Testis (tissue), 3 donors: ENCODE results near the gene GALT. TPM values are rescaled to one million over a fixed set of nuclear protein-coding genes. Genes with fewer than 3 reads are reported as not detected.

Experiments used
- DNase-seq: peaks from one replicate; pipeline ENCODE4 v3.0.0-alpha.2; 2019
- H3K27ac ChIP-seq, 2 donors: fragments of 200-600 bp; sonication (generic); one replicate each; pipeline ENCODE4 v1.5.1; 2019
- H3K27me3 ChIP-seq: fragments of 200-600 bp; sonication (generic); one replicate; pipeline ENCODE4 v1.5.1; 2019
- H3K36me3 ChIP-seq: fragments of 200-600 bp; sonication (generic); one replicate; pipeline ENCODE4 v1.5.1; 2017; ENCODE audit warnings: low read depth; ENCODE audit errors: missing control alignments
- H3K4me1 ChIP-seq: fragments of 200-600 bp; sonication (generic); one replicate; pipeline ENCODE4 v1.5.1; 2019
- H3K4me3 ChIP-seq, 2 donors: fragments of 200-600 bp; sonication (generic); one replicate each; pipeline ENCODE4 v1.5.1; 2017 to 2019
- H3K9me3 ChIP-seq: fragments of 200-600 bp; sonication (generic); one replicate; pipeline ENCODE4 v1.5.1; 2017
- POLR2A ChIP-seq: fragments of 450-650 bp; IDR thresholded peaks from one replicate; pipeline ENCODE4 v1.6.1; 2017; ENCODE audit warnings: antibody characterized with exemption, mild to moderate bottlenecking, moderate library complexity
- WGBS, 2 donors: methylation state at CpG; one replicate each; pipeline ENCODE4 v1.1.5; 2018; 5-methylcytosine and 5-hydroxymethylcytosine counted together
- intact Hi-C: fragments of 100-400 bp; cut with DNase I; formaldehyde crosslinking; loops from one replicate; pipeline ENCODE4 v1.15.1; 2023; ENCODE audit warnings: low total_unique reads
- polyA plus RNA-seq: library from polyadenylated mRNA; stranded (reverse); fragments of 350-450 nt; fragmentation: Illumina TruSeq; extraction: RNeasy Lipid Tissue Mini Kit (QIAGEN cat#74804); gene quantifications from one replicate; pipeline ENCODE4 v1.2.3, GENCODE V29; 2014; ENCODE audit warnings: low read depth, low replicate concordance; ENCODE audit not compliant: insufficient read depth
- total RNA-seq, 2 donors: library from RNA; depleted of rRNA; stranded (reverse); fragments of >200 nt; gene quantifications; one replicate each; pipeline ENCODE4 v1.2.3, GENCODE V29; 2016
- TF ChIP-seq, protein P1 (sequence below), 3 experiments: fragments of 450-650 bp in 2 of 3; fragments of 200-600 bp in 1 of 3; sonication (generic) in 1 of 3; IDR thresholded peaks; one replicate each; pipeline ENCODE4 v1.5.1; 2016 to 2019; ENCODE audit warnings: antibody characterized with exemption in 3 of 3, mild to moderate bottlenecking in 2 of 3, moderate library complexity in 1 of 3

Gene GALT
- total and polyA plus RNA-seq, 3 donors from 2014 or later: 25.9 to 55.6 (median 46.1) TPM

DNA sequence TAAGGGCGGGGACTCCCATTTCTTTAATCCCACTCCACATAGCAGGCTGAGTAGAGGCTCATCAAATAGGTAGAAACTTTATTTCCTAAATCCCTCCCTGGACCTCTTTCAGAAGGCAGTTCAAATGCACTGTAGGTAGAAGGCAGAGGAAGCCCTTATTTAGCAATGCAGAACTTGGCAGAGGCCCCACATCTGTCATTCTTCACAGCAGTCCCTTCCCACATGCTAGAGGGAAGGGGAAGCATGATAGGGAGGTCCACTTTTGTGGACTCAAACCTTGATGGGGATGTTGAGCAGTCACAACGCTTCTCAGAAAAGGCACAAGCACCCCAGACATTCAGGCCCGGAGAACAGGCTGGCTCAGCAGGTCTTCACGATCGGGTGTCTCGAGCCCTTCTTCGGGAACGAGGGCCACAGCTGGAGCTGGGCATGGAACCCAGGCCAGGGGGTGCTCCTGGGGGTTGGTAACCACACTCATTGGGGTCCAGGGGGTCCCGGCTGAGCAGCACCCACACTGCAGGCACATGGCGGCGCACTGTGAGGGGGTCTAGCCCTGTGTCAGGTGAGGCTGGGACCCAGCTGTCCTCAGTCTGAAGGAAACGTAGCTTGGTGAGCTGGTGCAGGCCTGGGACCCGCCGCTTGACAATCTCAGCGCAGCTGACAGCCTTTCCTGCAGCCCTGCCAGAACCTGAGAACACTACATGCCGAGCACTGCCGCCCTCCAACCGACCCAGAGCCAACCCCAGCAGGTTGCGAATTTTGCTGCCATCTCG, 35.9 kb upstream of the GALT start:
- H3K36me3 ChIP-seq: no peaks in the 10 kb centered on the region
- H3K27ac ChIP-seq: no peak overlapping the region
- no peak overlapping the region for H3K4me3 ChIP-seq
- intact Hi-C loops: loop anchor here (10.0 kb wide), 1 partner anchor 94 kb away; no protein-coding TSS in a partner anchor
- 66 to 69% methylated on average over 16 to 17 of the region's 20 CpGs for WGBS, 2 donors
- H3K9me3 ChIP-seq: no peaks in the 10 kb centered on the region
- TF ChIP-seq POLR2A: no peak
- TF ChIP-seq, protein P1, sequence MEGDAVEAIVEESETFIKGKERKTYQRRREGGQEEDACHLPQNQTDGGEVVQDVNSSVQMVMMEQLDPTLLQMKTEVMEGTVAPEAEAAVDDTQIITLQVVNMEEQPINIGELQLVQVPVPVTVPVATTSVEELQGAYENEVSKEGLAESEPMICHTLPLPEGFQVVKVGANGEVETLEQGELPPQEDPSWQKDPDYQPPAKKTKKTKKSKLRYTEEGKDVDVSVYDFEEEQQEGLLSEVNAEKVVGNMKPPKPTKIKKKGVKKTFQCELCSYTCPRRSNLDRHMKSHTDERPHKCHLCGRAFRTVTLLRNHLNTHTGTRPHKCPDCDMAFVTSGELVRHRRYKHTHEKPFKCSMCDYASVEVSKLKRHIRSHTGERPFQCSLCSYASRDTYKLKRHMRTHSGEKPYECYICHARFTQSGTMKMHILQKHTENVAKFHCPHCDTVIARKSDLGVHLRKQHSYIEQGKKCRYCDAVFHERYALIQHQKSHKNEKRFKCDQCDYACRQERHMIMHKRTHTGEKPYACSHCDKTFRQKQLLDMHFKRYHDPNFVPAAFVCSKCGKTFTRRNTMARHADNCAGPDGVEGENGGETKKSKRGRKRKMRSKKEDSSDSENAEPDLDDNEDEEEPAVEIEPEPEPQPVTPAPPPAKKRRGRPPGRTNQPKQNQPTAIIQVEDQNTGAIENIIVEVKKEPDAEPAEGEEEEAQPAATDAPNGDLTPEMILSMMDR (IDR thresholded peaks at IDR 0.05): no peak
- no peaks in the 10 kb centered on the region for H3K27me3 ChIP-seq
- H3K4me1 ChIP-seq: peaks cover 11% of the 10 kb centered on the region
- DNase-seq: peak; percentile 28

DNA sequence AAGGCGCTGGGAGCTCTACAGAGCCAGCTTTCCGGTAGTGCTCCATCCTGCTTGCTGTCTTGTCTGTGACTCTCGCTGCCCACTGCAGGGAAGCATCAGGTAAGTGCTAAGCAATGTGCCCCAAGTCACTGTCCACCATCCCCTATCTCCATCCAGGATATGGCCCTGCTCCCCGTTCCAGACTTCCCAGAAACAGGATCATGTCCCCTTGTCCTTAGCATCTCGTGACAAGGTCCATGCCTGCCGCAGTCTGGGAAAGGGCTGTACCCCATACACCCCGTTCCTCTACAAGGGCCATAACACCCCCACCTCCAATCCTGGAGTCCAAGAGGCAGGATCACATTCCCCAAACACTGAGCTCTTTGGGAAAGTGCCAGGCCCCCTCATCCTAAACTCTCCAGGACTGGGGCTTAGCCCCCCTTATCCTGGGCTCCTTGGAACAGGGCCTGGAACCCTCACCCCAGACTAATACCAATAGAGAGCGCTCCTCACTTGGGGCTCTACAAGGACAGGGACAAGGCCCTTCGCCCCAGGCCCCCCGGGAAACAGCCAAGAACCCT, 35.1 kb upstream of the GALT start:
- WGBS, 2 donors: 31 to 47% methylated on average over 10 of the region's 10 CpGs
- no peak for TF ChIP-seq POLR2A
- TF ChIP-seq, protein P1 (IDR thresholded peaks at IDR 0.05): no peak
- no peaks in the 10 kb centered on the region for H3K36me3 ChIP-seq
- H3K4me1 ChIP-seq: peaks cover 11% of the 10 kb centered on the region
- H3K9me3 ChIP-seq: no peaks in the 10 kb centered on the region
- no peak for DNase-seq
- intact Hi-C loops: loop anchor here (10.0 kb wide), 1 partner anchor 93 kb away; no protein-coding TSS in a partner anchor
- H3K4me3 ChIP-seq: peak overlapping the region; percentile 73 to 76
- H3K27me3 ChIP-seq: no peaks in the 10 kb centered on the region
- H3K27ac ChIP-seq: peak overlapping the region; percentile 82 to 92

DNA sequence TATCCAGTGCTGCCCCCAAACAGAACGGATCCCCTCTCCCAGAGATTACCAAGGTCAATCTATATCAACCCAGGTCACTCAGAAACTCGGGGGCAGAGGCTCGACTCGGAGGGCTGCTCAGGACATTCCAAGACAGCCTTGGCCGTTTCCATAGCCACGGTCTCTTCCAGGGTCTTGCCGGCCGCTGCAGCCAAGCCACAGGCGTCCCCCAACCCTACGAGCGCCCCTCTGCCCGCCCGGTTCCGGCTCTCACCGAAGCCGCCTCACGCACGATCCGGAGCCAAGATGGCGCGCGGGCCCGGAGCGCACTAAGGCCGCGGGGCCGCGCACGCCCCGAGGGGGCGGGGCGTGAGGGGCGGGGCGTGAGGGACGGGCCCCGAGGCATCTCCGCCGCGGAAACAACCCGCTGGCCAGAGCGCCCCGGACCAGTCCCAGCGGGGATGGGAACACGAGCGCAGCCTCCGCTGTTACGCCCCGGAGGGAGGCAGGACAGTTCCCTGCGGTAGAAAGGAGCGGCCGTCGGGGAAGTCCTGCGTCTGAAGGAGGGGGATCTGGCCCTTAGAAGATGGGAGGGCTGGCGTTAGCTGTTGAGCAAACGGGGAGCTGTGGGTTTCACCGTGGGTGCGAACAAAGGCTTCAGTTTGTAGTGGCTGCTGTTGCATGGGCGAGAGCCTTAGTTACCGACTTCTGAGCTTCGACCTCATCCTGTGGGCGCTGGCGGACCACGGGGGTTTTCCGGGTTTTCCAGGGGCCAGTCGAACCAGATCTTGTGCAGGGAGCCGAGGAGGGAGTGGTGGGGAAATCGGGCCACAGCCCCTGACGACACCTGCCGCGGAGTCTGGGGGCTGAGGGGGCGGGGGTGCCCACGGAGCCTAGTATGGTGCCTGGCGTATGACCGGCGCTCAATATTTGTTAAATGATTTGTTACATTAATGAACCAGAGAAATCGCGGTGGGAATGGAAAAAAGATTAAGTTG, 34.4 kb upstream of the GALT start, which contains the start of gene RPP25L:
RPP25L (minus strand) TSS at position 287 of the 977 bp plus-strand sequence. CDS start 801 bp downstream, outside the sequence.
- H3K27me3 ChIP-seq: no peaks in the 10 kb centered on the region
- TF ChIP-seq, protein P1 (IDR thresholded peaks at IDR 0.05): no peak
- no peak for TF ChIP-seq POLR2A
- H3K9me3 ChIP-seq: no peaks in the 10 kb centered on the region
- H3K4me1 ChIP-seq: peaks cover 11% of the 10 kb centered on the region
- H3K4me3 ChIP-seq: peak within 1 kb of the TSS; percentile 73 to 76
- peak; percentile 92 for DNase-seq
- intact Hi-C loops: loop anchor here (10.0 kb wide), 1 partner anchor 93 kb away; no protein-coding TSS in a partner anchor
- no peaks in the 10 kb centered on the region for H3K36me3 ChIP-seq
- 1% methylated on average over 31 to 76 of the region's 77 CpGs for WGBS, 2 donors
- H3K27ac ChIP-seq: peak within 1 kb of the TSS; percentile 82 to 92

DNA sequence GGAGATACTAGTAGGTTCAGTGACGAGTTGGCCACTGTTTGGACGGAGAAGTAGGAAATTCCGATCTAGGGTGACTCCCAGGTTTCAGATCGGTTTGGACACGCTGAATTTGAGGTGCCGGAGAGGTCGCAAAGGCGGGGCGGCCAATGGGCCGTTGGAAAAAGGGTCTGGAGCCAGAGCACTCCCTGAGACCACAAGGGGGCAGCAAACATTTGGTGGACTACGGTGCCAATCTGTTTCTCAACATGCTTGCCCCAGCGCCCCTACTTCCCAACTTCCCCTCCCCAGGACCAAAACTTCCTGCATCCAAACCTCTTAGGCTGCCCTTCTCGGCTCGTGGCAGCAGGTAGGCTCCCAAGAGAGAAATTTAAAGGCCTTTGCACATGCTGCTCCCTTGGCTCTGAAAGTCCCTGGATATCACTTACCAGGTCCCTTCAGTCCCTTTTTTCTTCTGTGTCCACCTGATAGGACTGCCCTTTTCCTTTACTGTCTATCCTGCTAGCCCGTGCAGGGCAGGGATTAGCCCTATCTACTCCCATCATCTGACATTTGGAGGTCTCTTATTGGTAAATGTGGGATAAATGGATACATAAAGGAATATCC, 33.6 kb upstream of the GALT start:
- no peak overlapping the region for H3K27ac ChIP-seq
- TF ChIP-seq, protein P1 (IDR thresholded peaks at IDR 0.05): peak; percentile 67 to 84 (median 73)
- TF ChIP-seq POLR2A: no peak

More for the DNA sequence above, 33.6 kb upstream of the GALT start:
- peak; percentile 88 for DNase-seq
- intact Hi-C loops: loop anchor here (10.0 kb wide), 1 partner anchor 92 kb away; no protein-coding TSS in a partner anchor
- WGBS, 2 donors: 3 to 4% methylated on average over 15 of the region's 15 CpGs
- Histone ChIP-seq H3K4me1 (peaks cover 11% of the 10 kb centered on the region), H3K9me3 (no peaks in the 10 kb centered on the region), H3K27me3 (no peaks in the 10 kb centered on the region), H3K36me3 (no peaks in the 10 kb centered on the region), H3K4me3 (peak overlapping the region; percentile 73 to 76)
